Colonic mucosa (tissue), 4 donors: ENCODE measurements around the gene SERPINB6. TPM values are rescaled to one million over a fixed set of nuclear protein-coding genes. Genes with fewer than 3 reads are reported as not detected.
"Not testable (repeated sequence)": the region's sequence is repeated elsewhere in the genome, so short reads cannot be mapped to it uniquely, and the experiment has no call there.

ENCODE experiments used
- DNase-seq: peaks from one replicate; pipeline ENCODE4 v3.0.0-alpha.2; 2020
- H3K27ac ChIP-seq: fragments of 200-600 bp; one replicate; pipeline ENCODE4 v1.8.0; 2021
- H3K27me3 ChIP-seq: fragments of 200-600 bp; one replicate; pipeline ENCODE4 v1.8.0; 2021
- H3K36me3 ChIP-seq: fragments of 200-600 bp; one replicate; pipeline ENCODE4 v1.8.0; 2021
- H3K4me1 ChIP-seq: fragments of 200-600 bp; one replicate; pipeline ENCODE4 v1.8.0; 2021; ENCODE audit warnings: mild to moderate bottlenecking
- H3K4me3 ChIP-seq: fragments of 200-600 bp; one replicate; pipeline ENCODE4 v1.8.0; 2021
- H3K9ac ChIP-seq, 2 donors: one replicate each; pipeline ENCODE4 v1.7.0; 2013; ENCODE audit warnings: control low read depth in 2 of 2, low read depth in 2 of 2, low read length in 2 of 2
- H3K9me3 ChIP-seq: fragments of 200-600 bp; one replicate; pipeline ENCODE4 v1.8.0; 2021
- intact Hi-C: fragments of 100-400 bp; cut with DNase I; formaldehyde crosslinking; loops from one replicate; pipeline ENCODE4 v1.14.1; 2022
- total RNA-seq, 2 donors: library from RNA; stranded (reverse); fragmentation: NEBNext Ultra II Directional in 1 of 2; extraction: Animal tissue kit (Norgen Biotek cat#: 25700) in 1 of 2; gene quantifications; one replicate each; pipeline ENCODE4 v1.2.1, GENCODE V29; 2021
- TF ChIP-seq, protein P1 (sequence below): fragments of 200-600 bp; IDR thresholded peaks from one replicate; pipeline ENCODE4 v1.8.0; 2022; ENCODE audit warnings: antibody characterized with exemption, mild to moderate bottlenecking
- donor health status: healthy.
- donor health status: DM: no; HTN: no; CAD: no.
- donor health status: DM: no; HTN: no; CAD: no.

Gene SERPINB6
- total RNA-seq, 2 donors from 2014 or later: 139 to 285 TPM

GRCh38 chr6:2942914-2943563 is 28.3 kb downstream of the SERPINB6 start:
- H3K4me3 ChIP-seq: no peak overlapping the region
- intact Hi-C loops: no loop called here
- H3K27ac ChIP-seq: no peak overlapping the region
- no peaks in the 10 kb centered on the region for H3K27me3 ChIP-seq
- TF ChIP-seq, protein P1, sequence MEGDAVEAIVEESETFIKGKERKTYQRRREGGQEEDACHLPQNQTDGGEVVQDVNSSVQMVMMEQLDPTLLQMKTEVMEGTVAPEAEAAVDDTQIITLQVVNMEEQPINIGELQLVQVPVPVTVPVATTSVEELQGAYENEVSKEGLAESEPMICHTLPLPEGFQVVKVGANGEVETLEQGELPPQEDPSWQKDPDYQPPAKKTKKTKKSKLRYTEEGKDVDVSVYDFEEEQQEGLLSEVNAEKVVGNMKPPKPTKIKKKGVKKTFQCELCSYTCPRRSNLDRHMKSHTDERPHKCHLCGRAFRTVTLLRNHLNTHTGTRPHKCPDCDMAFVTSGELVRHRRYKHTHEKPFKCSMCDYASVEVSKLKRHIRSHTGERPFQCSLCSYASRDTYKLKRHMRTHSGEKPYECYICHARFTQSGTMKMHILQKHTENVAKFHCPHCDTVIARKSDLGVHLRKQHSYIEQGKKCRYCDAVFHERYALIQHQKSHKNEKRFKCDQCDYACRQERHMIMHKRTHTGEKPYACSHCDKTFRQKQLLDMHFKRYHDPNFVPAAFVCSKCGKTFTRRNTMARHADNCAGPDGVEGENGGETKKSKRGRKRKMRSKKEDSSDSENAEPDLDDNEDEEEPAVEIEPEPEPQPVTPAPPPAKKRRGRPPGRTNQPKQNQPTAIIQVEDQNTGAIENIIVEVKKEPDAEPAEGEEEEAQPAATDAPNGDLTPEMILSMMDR: no peak
- DNase-seq: peak; percentile 28
- no peaks in the 10 kb centered on the region for H3K4me1 ChIP-seq
- no peaks in the 10 kb centered on the region for H3K36me3 ChIP-seq
- no peak overlapping the region for H3K9ac ChIP-seq
- no peaks in the 10 kb centered on the region for H3K9me3 ChIP-seq

DNA sequence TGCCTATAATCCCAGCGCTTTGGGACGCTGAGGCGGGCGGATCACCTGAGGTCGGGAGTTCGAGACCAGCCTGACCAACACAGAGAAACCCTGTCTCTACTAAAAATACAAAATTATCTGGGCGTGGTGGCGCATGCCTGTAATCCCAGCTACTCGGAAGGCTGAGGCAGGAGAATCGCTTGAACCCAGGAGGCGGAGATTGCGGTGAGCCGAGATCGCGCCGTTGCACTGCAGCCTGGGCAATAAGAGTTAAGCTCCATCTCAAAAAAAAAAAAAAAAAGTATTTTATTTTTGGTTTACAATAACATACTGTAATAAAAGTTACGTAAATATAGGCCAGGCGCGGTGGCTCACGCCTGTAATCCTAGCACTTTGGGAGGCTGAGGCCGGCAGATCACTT is 29.3 kb downstream of the SERPINB6 start:
- intact Hi-C loops, H3K36me3 ChIP-seq, H3K27me3 ChIP-seq, H3K4me1 ChIP-seq, H3K4me3 ChIP-seq, H3K27ac ChIP-seq, H3K9me3 ChIP-seq: not testable (repeated sequence)
- peak overlapping the region in 1 of 2 donors; percentile 4 for H3K9ac ChIP-seq
- peak; percentile 8 for DNase-seq

- Histone ChIP-seq H3K4me3 (no peak overlapping the region), H3K4me1 (no peaks in the 10 kb centered on the region), H3K27me3 (no peaks in the 10 kb centered on the region), H3K9ac (no peak overlapping the region), H3K36me3 (no peaks in the 10 kb centered on the region), H3K27ac (no peak overlapping the region), H3K9me3 (no peaks in the 10 kb centered on the region)
- TF ChIP-seq, protein P1: no peak
- DNase-seq: no peak
- intact Hi-C loops: no loop called here
Observed at GRCh38 chr6:2940851-2941250, 30.5 kb downstream of the SERPINB6 start.

- intact Hi-C loops: no loop called here
- TF ChIP-seq, protein P1: no peak
- no peaks in the 10 kb centered on the region for H3K36me3 ChIP-seq
- peak; percentile 21 for DNase-seq
- no peak overlapping the region for H3K9ac ChIP-seq
- H3K27ac ChIP-seq: no peak overlapping the region
- no peak overlapping the region for H3K4me3 ChIP-seq
- no peaks in the 10 kb centered on the region for H3K9me3 ChIP-seq
- H3K27me3 ChIP-seq: no peaks in the 10 kb centered on the region
- no peaks in the 10 kb centered on the region for H3K4me1 ChIP-seq
Observed at GRCh38 chr6:2940010-2940850, 31.1 kb downstream of the SERPINB6 start.

GRCh38 chr6:2939315-2940009 is 31.9 kb downstream of the SERPINB6 start:
- peak; percentile 13 for DNase-seq
- no peaks in the 10 kb centered on the region for H3K36me3 ChIP-seq
- intact Hi-C loops: no loop called here
- no peaks in the 10 kb centered on the region for H3K9me3 ChIP-seq
- TF ChIP-seq, protein P1: no peak
- no peak overlapping the region for H3K27ac ChIP-seq
- H3K27me3 ChIP-seq: no peaks in the 10 kb centered on the region
- H3K4me1 ChIP-seq: no peaks in the 10 kb centered on the region
- no peak overlapping the region for H3K4me3 ChIP-seq
- H3K9ac ChIP-seq: no peak overlapping the region
